Measurements from ENCODE around the gene WRAP73. TPM values are rescaled to one million over a fixed set of nuclear protein-coding genes. Genes with fewer than 3 reads are reported as not detected.

WRAP73 gene
- total and polyA plus RNA-seq, 9 of the 15 experiments (the other 6 are each of a cell fraction or from before 2014, with no cell fraction given), result 4.3 to 51.8 (median 30.1) TPM

DNA sequence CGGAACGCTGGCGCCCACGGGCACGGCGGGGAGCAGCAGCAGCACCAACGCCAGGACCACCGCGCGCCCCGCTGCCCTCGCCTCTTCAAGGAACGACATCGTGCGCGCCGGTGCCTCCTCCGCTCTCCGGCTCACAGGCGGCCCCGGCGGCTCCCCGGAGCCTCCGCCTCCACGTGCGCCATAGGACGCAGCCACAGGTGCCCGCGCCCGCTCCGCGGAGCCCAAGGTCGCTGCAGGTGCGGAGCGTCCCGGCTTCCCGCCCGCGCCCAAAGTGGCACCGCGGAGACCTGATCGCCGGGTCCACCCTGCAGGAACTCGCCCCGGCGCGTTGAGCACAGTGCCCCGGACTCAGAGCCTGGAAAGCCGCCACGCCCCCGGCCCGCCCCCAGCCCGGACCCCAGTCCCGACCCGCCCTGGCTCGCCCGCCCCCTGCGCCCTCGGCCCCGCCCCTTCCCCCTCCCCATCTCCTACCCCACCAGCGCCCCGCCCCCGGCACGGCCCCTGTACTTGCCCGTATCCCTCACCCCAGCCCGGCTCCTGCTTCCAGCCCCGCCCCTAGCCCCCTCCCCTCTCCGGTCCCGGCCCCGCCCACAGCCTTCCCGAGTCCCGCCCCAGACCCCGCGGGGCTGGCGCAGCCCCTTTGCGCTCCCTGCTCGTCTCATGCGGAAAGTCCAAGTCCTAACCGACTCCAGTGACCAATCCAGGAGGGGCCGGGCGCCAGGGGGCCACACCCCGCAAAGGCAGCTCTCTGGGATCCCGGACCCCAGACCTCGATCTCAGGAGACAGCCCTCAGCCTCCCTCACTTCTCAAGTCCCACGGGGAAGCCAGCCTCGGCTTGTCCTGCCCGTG lies 38.5 kb downstream of the WRAP73 start, which contains the start of gene MEGF6 (continued):
- TF ChIP-seq, protein P1, sequence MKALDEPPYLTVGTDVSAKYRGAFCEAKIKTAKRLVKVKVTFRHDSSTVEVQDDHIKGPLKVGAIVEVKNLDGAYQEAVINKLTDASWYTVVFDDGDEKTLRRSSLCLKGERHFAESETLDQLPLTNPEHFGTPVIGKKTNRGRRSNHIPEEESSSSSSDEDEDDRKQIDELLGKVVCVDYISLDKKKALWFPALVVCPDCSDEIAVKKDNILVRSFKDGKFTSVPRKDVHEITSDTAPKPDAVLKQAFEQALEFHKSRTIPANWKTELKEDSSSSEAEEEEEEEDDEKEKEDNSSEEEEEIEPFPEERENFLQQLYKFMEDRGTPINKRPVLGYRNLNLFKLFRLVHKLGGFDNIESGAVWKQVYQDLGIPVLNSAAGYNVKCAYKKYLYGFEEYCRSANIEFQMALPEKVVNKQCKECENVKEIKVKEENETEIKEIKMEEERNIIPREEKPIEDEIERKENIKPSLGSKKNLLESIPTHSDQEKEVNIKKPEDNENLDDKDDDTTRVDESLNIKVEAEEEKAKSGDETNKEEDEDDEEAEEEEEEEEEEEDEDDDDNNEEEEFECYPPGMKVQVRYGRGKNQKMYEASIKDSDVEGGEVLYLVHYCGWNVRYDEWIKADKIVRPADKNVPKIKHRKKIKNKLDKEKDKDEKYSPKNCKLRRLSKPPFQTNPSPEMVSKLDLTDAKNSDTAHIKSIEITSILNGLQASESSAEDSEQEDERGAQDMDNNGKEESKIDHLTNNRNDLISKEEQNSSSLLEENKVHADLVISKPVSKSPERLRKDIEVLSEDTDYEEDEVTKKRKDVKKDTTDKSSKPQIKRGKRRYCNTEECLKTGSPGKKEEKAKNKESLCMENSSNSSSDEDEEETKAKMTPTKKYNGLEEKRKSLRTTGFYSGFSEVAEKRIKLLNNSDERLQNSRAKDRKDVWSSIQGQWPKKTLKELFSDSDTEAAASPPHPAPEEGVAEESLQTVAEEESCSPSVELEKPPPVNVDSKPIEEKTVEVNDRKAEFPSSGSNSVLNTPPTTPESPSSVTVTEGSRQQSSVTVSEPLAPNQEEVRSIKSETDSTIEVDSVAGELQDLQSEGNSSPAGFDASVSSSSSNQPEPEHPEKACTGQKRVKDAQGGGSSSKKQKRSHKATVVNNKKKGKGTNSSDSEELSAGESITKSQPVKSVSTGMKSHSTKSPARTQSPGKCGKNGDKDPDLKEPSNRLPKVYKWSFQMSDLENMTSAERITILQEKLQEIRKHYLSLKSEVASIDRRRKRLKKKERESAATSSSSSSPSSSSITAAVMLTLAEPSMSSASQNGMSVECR (CRISPR knock-in tag; IDR thresholded peaks at IDR 0.05), result no peak
- no peak for TF ChIP-seq ZNF212 (CRISPR knock-in tag; IDR thresholded peaks at IDR 0.05)
- TF ChIP-seq SMC3 (conservative IDR thresholded peaks at IDR 0.05; ENCODE audit: insufficient read depth, low read depth, low read length), result no peak
- no peak for TF ChIP-seq EGR1 (conservative IDR thresholded peaks at IDR 0.05)
- TF ChIP-seq, protein P2, sequence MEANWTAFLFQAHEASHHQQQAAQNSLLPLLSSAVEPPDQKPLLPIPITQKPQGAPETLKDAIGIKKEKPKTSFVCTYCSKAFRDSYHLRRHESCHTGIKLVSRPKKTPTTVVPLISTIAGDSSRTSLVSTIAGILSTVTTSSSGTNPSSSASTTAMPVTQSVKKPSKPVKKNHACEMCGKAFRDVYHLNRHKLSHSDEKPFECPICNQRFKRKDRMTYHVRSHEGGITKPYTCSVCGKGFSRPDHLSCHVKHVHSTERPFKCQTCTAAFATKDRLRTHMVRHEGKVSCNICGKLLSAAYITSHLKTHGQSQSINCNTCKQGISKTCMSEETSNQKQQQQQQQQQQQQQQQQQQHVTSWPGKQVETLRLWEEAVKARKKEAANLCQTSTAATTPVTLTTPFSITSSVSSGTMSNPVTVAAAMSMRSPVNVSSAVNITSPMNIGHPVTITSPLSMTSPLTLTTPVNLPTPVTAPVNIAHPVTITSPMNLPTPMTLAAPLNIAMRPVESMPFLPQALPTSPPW (CRISPR knock-in tag; IDR thresholded peaks at IDR 0.05), result 0 out of 2 replicates have a peak, but pooled peaks have one; percentile 18
